GM23248 (cell line): ENCODE data around the gene SLC7A8. TPM values are rescaled to one million over a fixed set of nuclear protein-coding genes. Genes with fewer than 3 reads are reported as not detected.

Source experiments
- DNase-seq: peaks from one replicate; pipeline ENCODE4 v3.0.0-alpha.2; 2015
- H2AFZ ChIP-seq: fragments of 200-600 bp; sonication (generic); 2 replicates; pipeline ENCODE4 v1.6.1; 2016; ENCODE audit warnings: antibody characterized with exemption
- H3F3A ChIP-seq: fragments of 200-600 bp; sonication (generic); 2 replicates; pipeline ENCODE4 v1.6.1; 2016; ENCODE audit warnings: mild to moderate bottlenecking, antibody characterized with exemption, mixed run types; ENCODE audit not compliant: insufficient read depth
- H3K27ac ChIP-seq: fragments of 200-600 bp; sonication (generic); 2 replicates; pipeline ENCODE4 v1.5.1; 2016; ENCODE audit warnings: mild to moderate bottlenecking
- H3K27me3 ChIP-seq: fragments of 200-600 bp; sonication (generic); replicated peaks from 2 replicates; pipeline ENCODE4 v1.6.1; 2016; ENCODE audit warnings: mild to moderate bottlenecking; ENCODE audit not compliant: insufficient read depth
- H3K36me3 ChIP-seq: fragments of 200-600 bp; sonication (generic); 2 replicates; pipeline ENCODE4 v1.6.1; 2016; ENCODE audit warnings: low read depth, mild to moderate bottlenecking
- H3K4me1 ChIP-seq: fragments of 200-600 bp; sonication (generic); 2 replicates; pipeline ENCODE4 v1.6.1; 2016; ENCODE audit warnings: mild to moderate bottlenecking; ENCODE audit not compliant: insufficient read depth
- H3K4me2 ChIP-seq: fragments of 200-600 bp; sonication (generic); one replicate; pipeline ENCODE4 v1.6.1; 2016; ENCODE audit warnings: mild to moderate bottlenecking; ENCODE audit not compliant: unreplicated experiment
- H3K4me3 ChIP-seq: fragments of 200-600 bp; sonication (generic); 2 replicates; pipeline ENCODE4 v1.5.1; 2016; ENCODE audit warnings: mild to moderate bottlenecking
- H3K79me2 ChIP-seq: fragments of 200-600 bp; sonication (generic); 2 replicates; pipeline ENCODE4 v1.6.1; 2016; ENCODE audit warnings: mild to moderate bottlenecking; ENCODE audit not compliant: insufficient read depth
- H3K9ac ChIP-seq: fragments of 200-600 bp; sonication (generic); 2 replicates; pipeline ENCODE4 v1.6.1; 2016; ENCODE audit warnings: mild to moderate bottlenecking
- H3K9me2 ChIP-seq: fragments of 200-600 bp; sonication (generic); 2 replicates; pipeline ENCODE4 v1.6.1; 2016; ENCODE audit warnings: mixed run types, mild to moderate bottlenecking, moderate library complexity; ENCODE audit not compliant: insufficient read depth
- H3K9me3 ChIP-seq: fragments of 200-600 bp; sonication (generic); one replicate; pipeline ENCODE4 v1.6.1; 2017; ENCODE audit warnings: low read depth
- H4K20me1 ChIP-seq: fragments of 200-600 bp; sonication (generic); 2 replicates; pipeline ENCODE4 v1.6.0; 2016; ENCODE audit not compliant: insufficient read depth
- EZH2 ChIP-seq: fragments of 200-600 bp; sonication (generic); IDR thresholded peaks from 2 replicates; pipeline ENCODE4 v1.6.1; 2018; ENCODE audit warnings: antibody characterized with exemption, mild to moderate bottlenecking; ENCODE audit not compliant: insufficient read depth, poor library complexity, severe bottlenecking
- EZH2phosphoT487 ChIP-seq: fragments of 200-600 bp; sonication (generic); IDR thresholded peaks from 2 replicates; pipeline ENCODE4 v1.6.1; 2018; ENCODE audit warnings: antibody characterized with exemption, moderate library complexity, mild to moderate bottlenecking, low read depth; ENCODE audit not compliant: insufficient read depth
- WGBS, 2 experiments: methylation state at CpG; one replicate each; pipeline ENCODE4 v1.1.6; 2015 to 2017; ENCODE audit warnings: low lambda C conversion rate in 2 of 2, low coverage in 1 of 2; ENCODE audit errors: missing lambda C conversion rate in 2 of 2; 5-methylcytosine and 5-hydroxymethylcytosine counted together
- in situ Hi-C: fragments of 300-500 bp; cut with MboI; formaldehyde crosslinking; loops from 2 replicates; pipeline ENCODE4 v1.15.0; 2020
- polyA plus RNA-seq: library from polyadenylated mRNA; unstranded; fragments of >200 nt; fragmentation: Nextera tagmentation; extraction: Ambion mirVana; gene quantifications from 2 replicates; pipeline ENCODE4 v1.2.1, GENCODE V29; 2016
- total RNA-seq: library from RNA; depleted of rRNA; stranded (reverse); fragments of >200 nt; shearing (Covaris generic); gene quantifications from 2 replicates; pipeline ENCODE4 v1.2.3, GENCODE V29; 2014

SLC7A8 gene
- total and polyA plus RNA-seq, 2 experiments from 2014 or later: 6.7 to 9.9 TPM

- no peak overlapping the region for H2AFZ ChIP-seq
- H3K4me3 ChIP-seq: no peak overlapping the region
- H3K9ac ChIP-seq: no peak overlapping the region; the same call in 1 of the 2 replicates
- TF ChIP-seq EZH2: no peak
- TF ChIP-seq EZH2phosphoT487: no peak
- H3K4me2 ChIP-seq: no peak overlapping the region
- peaks cover 59% of the 10 kb centered on the region for H3F3A ChIP-seq
- no peaks in the 10 kb centered on the region for H3K27me3 ChIP-seq
- in situ Hi-C loops: no loop called here
- H3K79me2 ChIP-seq: peaks cover 92% of the 10 kb centered on the region
- H3K4me1 ChIP-seq: peaks cover 19% of the 10 kb centered on the region
- no peaks in the 10 kb centered on the region for H3K9me2 ChIP-seq
- DNase-seq: no peak
- peaks cover 78% of the 10 kb centered on the region for H3K36me3 ChIP-seq
- no peaks in the 10 kb centered on the region for H3K9me3 ChIP-seq
- H3K27ac ChIP-seq: peak overlapping the region; percentile 73
- WGBS, 2 experiments: 88 to 100% methylated on average over 1 of the region's 1 CpG
- H4K20me1 ChIP-seq: 0 out of 2 replicates have a peak, but pooled peaks cover 3% of the 10 kb centered on the region
Observed at GRCh38 chr14:23086565-23086964, 96.9 kb downstream of the SLC7A8 start.

GRCh38 chr14:23085458-23085857 is 98.0 kb downstream of the SLC7A8 start:
- peak overlapping the region; percentile 38; the same call in 1 of the 2 replicates for H3K9ac ChIP-seq
- H3K4me2 ChIP-seq: peak overlapping the region; percentile 27
- H3K9me3 ChIP-seq: no peaks in the 10 kb centered on the region
- H3F3A ChIP-seq: peaks cover 70% of the 10 kb centered on the region
- no peak overlapping the region for H3K4me3 ChIP-seq
- no peaks in the 10 kb centered on the region for H3K9me2 ChIP-seq
- TF ChIP-seq EZH2phosphoT487: no peak
- TF ChIP-seq EZH2: no peak
- 0 out of 2 replicates have a peak, but pooled peaks cover 3% of the 10 kb centered on the region for H4K20me1 ChIP-seq
- H3K79me2 ChIP-seq: peaks cover 85% of the 10 kb centered on the region
- WGBS, 2 experiments: 63% methylated on average over 3 of the region's 3 CpGs
- peak; percentile 86 for DNase-seq
- H3K4me1 ChIP-seq: peaks cover 28% of the 10 kb centered on the region
- H2AFZ ChIP-seq: no peak overlapping the region
- in situ Hi-C loops: no loop called here
- H3K27ac ChIP-seq: peak overlapping the region; percentile 73
- H3K27me3 ChIP-seq: no peaks in the 10 kb centered on the region
- H3K36me3 ChIP-seq: peaks cover 87% of the 10 kb centered on the region

- Histone ChIP-seq H3K9me3 (no peaks in the 10 kb centered on the region), H3F3A (peaks cover 63% of the 10 kb centered on the region), H3K27me3 (no peaks in the 10 kb centered on the region), H3K9me2 (no peaks in the 10 kb centered on the region), H3K4me1 (peaks cover 50% of the 10 kb centered on the region), H4K20me1 (no peaks in the 10 kb centered on the region), H2AFZ (no peak overlapping the region), H3K4me2 (peak overlapping the region; percentile 50), H3K27ac (peak overlapping the region; percentile 96), H3K79me2 (peaks cover 67% of the 10 kb centered on the region), H3K9ac (peak overlapping the region; percentile 79), H3K36me3 (peaks cover 74% of the 10 kb centered on the region), H3K4me3 (no peak overlapping the region)
- TF ChIP-seq EZH2phosphoT487 (no peak), EZH2 (no peak)
- DNase-seq: no peak
- in situ Hi-C loops: no loop called here
- 86 to 95% methylated on average over 1 of the region's 1 CpG for WGBS, 2 experiments
Observed at GRCh38 chr14:23080474-23080873, 103.0 kb downstream of the SLC7A8 start.

- 43 to 48% methylated on average over 2 of the region's 2 CpGs for WGBS, 2 experiments
- H3K9ac ChIP-seq: peak overlapping the region; percentile 79
- H3F3A ChIP-seq: peaks cover 56% of the 10 kb centered on the region
- H3K4me1 ChIP-seq: peaks cover 45% of the 10 kb centered on the region
- peaks cover 72% of the 10 kb centered on the region for H3K36me3 ChIP-seq
- 0 out of 2 replicates have a peak overlapping the region, but pooled peaks have one; percentile 36 for H3K4me3 ChIP-seq
- no peaks in the 10 kb centered on the region for H3K9me3 ChIP-seq
- peak overlapping the region; percentile 75 for H3K4me2 ChIP-seq
- peaks cover 71% of the 10 kb centered on the region for H3K79me2 ChIP-seq
- peak overlapping the region; percentile 96 for H3K27ac ChIP-seq
- no peaks in the 10 kb centered on the region for H3K27me3 ChIP-seq
- H3K9me2 ChIP-seq: no peaks in the 10 kb centered on the region
- H4K20me1 ChIP-seq: no peaks in the 10 kb centered on the region
- in situ Hi-C loops: no loop called here
- DNase-seq: peak; percentile 81
- TF ChIP-seq EZH2 (no peak), EZH2phosphoT487 (no peak)
- no peak overlapping the region for H2AFZ ChIP-seq
Observed at GRCh38 chr14:23079716-23080115, 103.7 kb downstream of the SLC7A8 start.
